ENCODE results near the gene OAS1.
"Not testable (repeated sequence)": the region's sequence is repeated elsewhere in the genome, so short reads cannot be mapped to it uniquely, and the experiment has no call there.

The OAS1 gene

GRCh38 chr12:112924986-112925385, 18.2 kb downstream of the OAS1 start:
- DNase-seq (ENCODE audit: low read depth in 2 of 2): no peak
- H3K4me3 ChIP-seq (replicated peaks in 1 of 2; ENCODE audit: low read depth in 2 of 2, low read length in 2 of 2): no peak overlapping the region
- TF ChIP-seq, protein P1, sequence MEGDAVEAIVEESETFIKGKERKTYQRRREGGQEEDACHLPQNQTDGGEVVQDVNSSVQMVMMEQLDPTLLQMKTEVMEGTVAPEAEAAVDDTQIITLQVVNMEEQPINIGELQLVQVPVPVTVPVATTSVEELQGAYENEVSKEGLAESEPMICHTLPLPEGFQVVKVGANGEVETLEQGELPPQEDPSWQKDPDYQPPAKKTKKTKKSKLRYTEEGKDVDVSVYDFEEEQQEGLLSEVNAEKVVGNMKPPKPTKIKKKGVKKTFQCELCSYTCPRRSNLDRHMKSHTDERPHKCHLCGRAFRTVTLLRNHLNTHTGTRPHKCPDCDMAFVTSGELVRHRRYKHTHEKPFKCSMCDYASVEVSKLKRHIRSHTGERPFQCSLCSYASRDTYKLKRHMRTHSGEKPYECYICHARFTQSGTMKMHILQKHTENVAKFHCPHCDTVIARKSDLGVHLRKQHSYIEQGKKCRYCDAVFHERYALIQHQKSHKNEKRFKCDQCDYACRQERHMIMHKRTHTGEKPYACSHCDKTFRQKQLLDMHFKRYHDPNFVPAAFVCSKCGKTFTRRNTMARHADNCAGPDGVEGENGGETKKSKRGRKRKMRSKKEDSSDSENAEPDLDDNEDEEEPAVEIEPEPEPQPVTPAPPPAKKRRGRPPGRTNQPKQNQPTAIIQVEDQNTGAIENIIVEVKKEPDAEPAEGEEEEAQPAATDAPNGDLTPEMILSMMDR (IDR thresholded peaks at IDR 0.05; ENCODE audit: low read depth, low read length): no peak

DNA sequence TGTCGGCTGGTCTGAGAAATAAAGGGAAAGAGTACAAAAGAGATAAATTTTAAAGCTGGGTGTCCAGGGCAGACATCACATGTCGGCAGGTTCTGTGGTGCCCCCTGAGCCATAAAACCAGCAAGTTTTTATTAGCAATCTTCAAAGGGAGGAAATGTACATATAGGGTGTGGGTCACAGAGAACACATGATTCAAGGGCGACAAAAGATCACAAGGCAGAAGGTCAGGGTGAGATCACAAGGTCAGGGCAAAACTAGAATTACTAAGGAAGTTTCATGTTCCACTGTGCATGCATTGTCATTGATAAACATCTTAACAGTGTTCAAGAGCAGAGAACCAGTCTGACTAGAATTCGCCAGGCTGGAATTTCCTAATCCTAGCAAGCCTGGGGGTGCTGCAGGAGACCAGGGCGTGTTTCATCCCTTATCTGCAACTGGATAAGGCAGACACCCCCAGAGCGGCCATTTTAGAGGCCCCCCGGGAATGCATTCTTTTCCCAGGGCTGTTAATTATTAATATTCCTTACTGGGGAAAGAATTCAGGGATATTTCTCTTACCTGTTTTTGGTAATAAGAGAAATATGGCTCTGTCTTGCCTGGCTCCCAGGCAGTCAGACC, 19.8 kb downstream of the OAS1 start:
- H3K4me3 ChIP-seq (replicated peaks in 1 of 2; ENCODE audit: low read depth in 2 of 2, low read length in 2 of 2); DNase-seq (ENCODE audit: low read depth in 2 of 2): not testable (repeated sequence)

GRCh38 chr12:112927475-112927874, 20.7 kb downstream of the OAS1 start:
- H3K4me3 ChIP-seq (replicated peaks in 1 of 2; ENCODE audit: low read depth in 2 of 2, low read length in 2 of 2): no peak overlapping the region
- TF ChIP-seq, protein P1 (IDR thresholded peaks at IDR 0.05; ENCODE audit: low read depth, low read length): no peak
- DNase-seq (ENCODE audit: low read depth in 2 of 2): no peak

- H3K4me3 ChIP-seq (replicated peaks in 1 of 2; ENCODE audit: low read depth in 2 of 2, low read length in 2 of 2): no peak overlapping the region
- DNase-seq (ENCODE audit: low read depth in 2 of 2): no peak
- TF ChIP-seq, protein P1 (IDR thresholded peaks at IDR 0.05; ENCODE audit: low read depth, low read length): no peak
Measured at GRCh38 chr12:112927925-112928324, 21.2 kb downstream of the OAS1 start.

DNA sequence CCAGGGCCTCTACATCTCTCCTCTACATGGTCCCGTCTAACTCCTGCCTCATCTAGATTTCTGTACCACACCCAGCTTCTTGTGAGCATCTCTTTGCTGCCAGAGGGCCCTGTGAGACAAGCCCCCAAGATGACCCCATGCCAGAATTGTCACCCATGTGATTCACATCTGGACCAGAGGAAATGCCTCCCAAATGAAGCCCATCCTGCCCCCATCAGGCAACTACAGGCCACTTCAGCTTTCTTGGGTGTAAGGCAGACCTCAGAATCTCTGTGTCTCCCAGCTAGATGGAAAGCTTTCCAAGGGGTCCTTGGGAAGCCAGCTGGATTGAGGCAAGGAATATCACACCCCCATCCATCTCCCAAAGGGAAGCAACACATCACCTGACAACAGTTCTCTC, 22.2 kb downstream of the OAS1 start:
- DNase-seq (ENCODE audit: low read depth in 2 of 2): no peak
- no peak overlapping the region for H3K4me3 ChIP-seq (replicated peaks in 1 of 2; ENCODE audit: low read depth in 2 of 2, low read length in 2 of 2)
- TF ChIP-seq, protein P1 (IDR thresholded peaks at IDR 0.05; ENCODE audit: low read depth, low read length): no peak

- H3K4me3 ChIP-seq (replicated peaks in 1 of 2; ENCODE audit: low read depth in 2 of 2, low read length in 2 of 2): no peak overlapping the region
- TF ChIP-seq, protein P1 (IDR thresholded peaks at IDR 0.05; ENCODE audit: low read depth, low read length): no peak
- no peak for DNase-seq (ENCODE audit: low read depth in 2 of 2)
Measured at GRCh38 chr12:112929715-112930114, 23.0 kb downstream of the OAS1 start.

- DNase-seq (ENCODE audit: low read depth in 2 of 2): no peak
- TF ChIP-seq, protein P1 (IDR thresholded peaks at IDR 0.05; ENCODE audit: low read depth, low read length): no peak
- H3K4me3 ChIP-seq (replicated peaks in 1 of 2; ENCODE audit: low read depth in 2 of 2, low read length in 2 of 2): no peak overlapping the region
Measured at GRCh38 chr12:112930350-112930749, 23.6 kb downstream of the OAS1 start.

All from cardiac fibroblast (primary cell).